Endothelial cell of umbilical vein (primary cell): ENCODE data around the gene ANO9. TPM values are rescaled to one million over a fixed set of nuclear protein-coding genes. Genes with fewer than 3 reads are reported as not detected.

Experiments used
- BruUV-seq: library from RNA; stranded (reverse); fragments of 400-500 nt; replicated peaks from 2 replicates; lab custom pipeline; 2021; lab: Mats Ljungman, UMichigan
- CTCF ChIA-PET: fragments of 300-600, 350-600 bp; sonication (Branson Sonifier 250); formaldehyde crosslinking; loops from one replicate; lab custom pipeline; 2021; ENCODE audit warnings: antibody characterized with exemption, inconsistent platforms; lab: Charles Lee
- POLR2A ChIA-PET: fragments of 300-600, 350-600 bp; sonication (Branson Sonifier 250); formaldehyde crosslinking; loops from one replicate; lab custom pipeline; 2021; ENCODE audit warnings: antibody characterized with exemption, inconsistent platforms; lab: Charles Lee
- DNase-seq: peaks from one replicate; pipeline ENCODE4 v3.0.0-alpha.2; 2011; ENCODE audit warnings: low read depth, low spot score
- FAIRE-seq: peaks from 2 replicates; lab custom pipeline; 2011; peaks lifted over from hg19 to GRCh38; lab: Jason Lieb, UNC
- H2AFZ ChIP-seq: 2 replicates; pipeline ENCODE4 v1.6.0; 2012; ENCODE audit warnings: low read depth, low read length, control low read depth, inconsistent platforms
- H3K27ac ChIP-seq: 2 replicates; pipeline ENCODE4 v1.5.1; 2011; ENCODE audit warnings: low read depth, mild to moderate bottlenecking, control low read depth, low read length, moderate library complexity; ENCODE audit not compliant: insufficient read depth
- H3K27me3 ChIP-seq, 2 experiments: 2 replicates each; pipeline versions ENCODE4 v1.6.0 to v1.6.1; 2011; ENCODE audit warnings: low read length in 2 of 2, mixed read lengths in 1 of 2; ENCODE audit not compliant: control insufficient read depth in 2 of 2, insufficient read depth in 2 of 2
- H3K36me3 ChIP-seq, 2 experiments: 2 replicates in 1 of 2; 3 replicates in 1 of 2; pipeline ENCODE4 v1.5.1; 2011; ENCODE audit warnings: low read length in 2 of 2, mild to moderate bottlenecking in 1 of 2, moderate library complexity in 1 of 2; ENCODE audit not compliant: control insufficient read depth in 2 of 2, insufficient read depth in 2 of 2; ENCODE audit errors: extremely low read depth in 1 of 2
- H3K4me1 ChIP-seq: 3 replicates; pipeline ENCODE4 v1.5.1; 2011; ENCODE audit warnings: mild to moderate bottlenecking, low read length; ENCODE audit not compliant: control insufficient read depth, insufficient read depth; ENCODE audit errors: extremely low read depth
- H3K4me2 ChIP-seq: 2 replicates; pipeline ENCODE4 v1.6.1; 2011; ENCODE audit warnings: low read length, control low read depth, mixed read lengths; ENCODE audit not compliant: insufficient read depth
- H3K4me3 ChIP-seq, 3 experiments: fragments of 200-600 bp in 1 of 3; sonication (generic), shearing (Covaris generic) in 1 of 3; replicated peaks in 1 of 3; 2 replicates each; pipeline ENCODE4 v1.5.1; 2011 to 2016; ENCODE audit warnings: control low read depth in 3 of 3, low read length in 3 of 3, mild to moderate bottlenecking in 2 of 3, inconsistent platforms in 1 of 3, low read depth in 1 of 3, moderate library complexity in 1 of 3; ENCODE audit not compliant: insufficient read depth in 1 of 3
- H3K79me2 ChIP-seq: 2 replicates; pipeline ENCODE4 v1.6.0; 2012; ENCODE audit warnings: low read length, inconsistent platforms; ENCODE audit not compliant: control insufficient read depth, insufficient read depth
- H3K9ac ChIP-seq: replicated peaks from 2 replicates; pipeline ENCODE3; 2011; ENCODE audit warnings: low read length, control low read depth; ENCODE audit not compliant: insufficient read depth; ENCODE audit errors: extremely low read depth
- H3K9me1 ChIP-seq: replicated peaks from 3 replicates; pipeline ENCODE4 v1.6.0; 2011; ENCODE audit warnings: mild to moderate bottlenecking, low read length; ENCODE audit not compliant: control insufficient read depth, insufficient read depth; ENCODE audit errors: extremely low read depth
- H3K9me3 ChIP-seq: replicated peaks from 2 replicates; pipeline ENCODE4 v1.5.1; 2012; ENCODE audit warnings: low read length, inconsistent platforms; ENCODE audit not compliant: control insufficient read depth, insufficient read depth
- H4K20me1 ChIP-seq: replicated peaks from 2 replicates; pipeline ENCODE3; 2011; ENCODE audit warnings: mild to moderate bottlenecking, low read length; ENCODE audit not compliant: control insufficient read depth, insufficient read depth; ENCODE audit errors: extremely low read depth
- CTCF ChIP-seq, 2 donors: IDR thresholded peaks; 1 replicate in 1 of 2; 2 replicates in 1 of 2; pipeline ENCODE4 v1.5.1; 2011; ENCODE audit warnings: low read length in 2 of 2, mild to moderate bottlenecking in 2 of 2, moderate library complexity in 2 of 2, control low read depth in 1 of 2, inconsistent platforms in 1 of 2, low read depth in 1 of 2; ENCODE audit not compliant: insufficient read depth in 1 of 2; ENCODE audit errors: extremely low read depth in 1 of 2
- EZH2 ChIP-seq: IDR thresholded peaks from 2 replicates; pipeline ENCODE4 v1.6.1; 2012; ENCODE audit warnings: borderline replicate concordance, low read depth, mild to moderate bottlenecking, moderate library complexity, low read length, inconsistent platforms; ENCODE audit not compliant: severe bottlenecking
- FOS ChIP-seq: IDR thresholded peaks from 2 replicates; pipeline ENCODE4 v1.6.1; 2011; ENCODE audit warnings: mild to moderate bottlenecking, low read length, moderate library complexity, borderline replicate concordance; ENCODE audit not compliant: insufficient read depth
- GATA2 ChIP-seq: IDR thresholded peaks from 2 replicates; pipeline ENCODE4 v1.7.0; 2011; ENCODE audit warnings: low read depth, mild to moderate bottlenecking, moderate library complexity, mixed read lengths, low read length; ENCODE audit not compliant: insufficient read length, insufficient read depth
- JUN ChIP-seq: IDR thresholded peaks from 2 replicates; pipeline ENCODE4 v1.6.1; 2011; ENCODE audit warnings: borderline replicate concordance, low read depth; ENCODE audit not compliant: insufficient read length, insufficient read depth
- MYC ChIP-seq: IDR thresholded peaks from one replicate; pipeline ENCODE4 v1.6.1; 2011; ENCODE audit warnings: mild to moderate bottlenecking, low read depth, low read length
- POLR2A ChIP-seq: IDR thresholded peaks from 2 replicates; pipeline ENCODE4 v1.6.1; 2012; ENCODE audit warnings: low read depth, mild to moderate bottlenecking, control low read depth, low read length
- dilution Hi-C: fragments of 300-500 bp; cut with MboI; formaldehyde crosslinking; loops from one replicate; pipeline ENCODE4 v1.15.0; 2019; ENCODE audit warnings: low sequenced_read_pairs; ENCODE audit not compliant: extremely low pct_ligation_motif_present
- intact Hi-C: fragments of 100-400 bp; cut with micrococcal nuclease; formaldehyde crosslinking; loops from one replicate; pipeline ENCODE4 v1.10.0; 2022
- polyA plus RNA-seq, 4 experiments: library from polyadenylated mRNA; depleted of rRNA in 3 of 4; stranded (reverse) in 3 of 4; unstranded in 1 of 4; fragments of >200 nt; gene quantifications; 2 replicates each; pipeline versions ENCODE4 v1.2.1 to v1.2.3, GENCODE V29; 2011 to 2012; ENCODE audit warnings: missing spikeins in 1 of 4
- total RNA-seq: library from RNA; stranded (reverse); gene quantifications from 2 replicates; pipeline ENCODE4 v1.2.3, GENCODE V29; 2021

The ANO9 gene
- total and polyA plus RNA-seq, 2 donors (not counting 3 experiments of a cell fraction or from before 2014, with no cell fraction given), result 0.23 TPM; not detected in 1

DNA sequence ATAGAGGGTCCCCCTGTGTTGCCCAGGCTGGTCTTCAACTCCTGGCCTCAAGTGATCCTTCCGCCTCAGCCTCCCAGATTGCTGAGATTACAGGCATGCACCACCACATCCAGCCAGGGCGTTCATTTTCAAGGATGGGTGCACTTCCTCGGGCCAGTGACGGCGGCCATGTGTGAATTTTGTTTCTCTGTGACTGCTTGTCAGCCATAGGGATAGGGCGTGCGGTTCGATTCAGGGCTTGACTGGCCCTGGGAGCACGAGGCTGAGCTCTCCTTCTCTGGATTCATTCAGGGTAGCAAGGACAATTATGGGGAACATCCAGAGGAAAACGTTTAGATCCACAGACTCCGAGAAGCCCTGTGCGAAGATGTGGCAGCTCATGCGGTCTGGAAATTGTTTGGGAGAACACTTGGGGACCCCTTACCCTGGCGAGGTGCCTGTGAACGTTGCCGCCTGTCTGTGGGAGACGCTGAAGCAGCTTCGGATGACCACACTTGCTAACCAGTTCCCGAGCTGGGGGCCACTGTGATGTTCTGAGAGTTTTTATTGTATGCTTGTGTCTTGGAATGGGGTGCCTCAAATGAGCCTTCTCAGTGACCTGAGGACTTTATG, 11.2 kb upstream of the ANO9 start:
- H3K9ac ChIP-seq, result no peak overlapping the region
- H3K4me1 ChIP-seq, result peaks cover 14% of the 10 kb centered on the region
- dilution Hi-C loops (no loop called here), intact Hi-C loops (no loop called here)
- no peak overlapping the region for H3K4me3 ChIP-seq
- no peak for TF ChIP-seq POLR2A
- POLR2A ChIA-PET, result no interaction called here
- H3K27me3 ChIP-seq, result no peaks in the 10 kb centered on the region
- H3K9me1 ChIP-seq, result no peaks in the 10 kb centered on the region
- H4K20me1 ChIP-seq, result no peaks in the 10 kb centered on the region
- no peak for DNase-seq
- no peaks in the 10 kb centered on the region for H3K9me3 ChIP-seq
- CTCF ChIA-PET, result no interaction called here
- FAIRE-seq, result no peak
- no peak overlapping the region for H3K27ac ChIP-seq
- no peak overlapping the region for H3K4me2 ChIP-seq
- H2AFZ ChIP-seq, result no peak overlapping the region
- peaks cover 0 to 19% of the 10 kb centered on the region in 2 experiments for H3K36me3 ChIP-seq
- H3K79me2 ChIP-seq, result peaks cover 60% of the 10 kb centered on the region
- BruUV-seq, result no TSS peak

DNA sequence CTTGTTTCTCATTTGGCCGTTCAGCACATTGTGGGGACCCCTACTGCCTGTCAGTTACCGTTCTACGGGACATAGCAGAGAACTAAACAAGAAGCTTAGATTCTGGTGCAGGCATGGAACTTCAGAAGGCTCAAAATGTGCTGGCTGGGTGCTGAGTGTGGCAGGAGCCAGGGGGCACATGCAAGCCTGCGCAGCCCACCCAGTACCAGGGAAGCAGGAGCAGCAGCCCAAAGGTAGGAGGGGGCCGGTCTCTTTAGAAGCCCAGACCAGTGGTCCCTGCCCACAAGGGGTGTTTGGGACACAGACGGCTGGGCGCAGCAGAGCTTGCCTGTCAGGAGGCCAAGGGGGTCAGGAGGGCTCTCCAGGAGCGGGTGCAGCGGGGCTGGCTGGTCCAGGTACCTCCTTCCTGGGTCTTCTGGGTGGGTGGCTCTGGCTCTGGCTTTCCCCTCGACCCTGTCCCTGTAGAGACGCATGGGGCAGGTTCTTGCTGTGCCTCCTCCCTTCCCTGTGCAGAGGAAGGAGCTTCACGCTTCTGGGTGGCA, 10.5 kb upstream of the ANO9 start:
- H3K4me1 ChIP-seq, result peaks cover 14% of the 10 kb centered on the region
- ChIA-PET POLR2A (no interaction called here), CTCF (interaction anchor here (0.6 to 1.4 kb wide), 2 partner anchors 67 to 105 kb away, joined by 3 to 5 read pairs; no protein-coding TSS in a partner anchor)
- no peak overlapping the region for H3K4me3 ChIP-seq
- H2AFZ ChIP-seq, result no peak overlapping the region
- no peaks in the 10 kb centered on the region for H3K9me3 ChIP-seq
- TF ChIP-seq FOS, result no peak
- TF ChIP-seq GATA2, result no peak
- no peak for TF ChIP-seq POLR2A
- no peak for TF ChIP-seq CTCF (IDR thresholded peaks at IDR 0.05; ENCODE audit: extremely low read depth in 1 of 2, insufficient read depth in 1 of 2, low read depth in 1 of 2, low read length in 2 of 2)
- TF ChIP-seq EZH2, result no peak
- TF ChIP-seq MYC, result no peak
- no peak for TF ChIP-seq JUN
- H3K9ac ChIP-seq, result no peak overlapping the region
- H3K27ac ChIP-seq, result no peak overlapping the region
- peaks cover 0 to 19% of the 10 kb centered on the region in 2 experiments for H3K36me3 ChIP-seq
- no peak overlapping the region for H3K4me2 ChIP-seq
- FAIRE-seq (no peak), DNase-seq (no peak)
- dilution Hi-C loops (no loop called here), intact Hi-C loops (no loop called here)
- no peaks in the 10 kb centered on the region for H4K20me1 ChIP-seq
- no peaks in the 10 kb centered on the region for H3K9me1 ChIP-seq
- H3K79me2 ChIP-seq, result peaks cover 56% of the 10 kb centered on the region
- H3K27me3 ChIP-seq, result no peaks in the 10 kb centered on the region
- no TSS peak for BruUV-seq
